Tibial artery (tissue), 4 donors: ENCODE results near the gene DPEP2.

Experiments
- DNase-seq, 2 donors: peaks; one replicate each; pipeline ENCODE4 v3.0.0-alpha.2; 2019
- H3K27ac ChIP-seq, 2 donors: fragments of 200-600 bp; sonication (generic) in 1 of 2; 1 replicate in 1 of 2; 2 replicates in 1 of 2; pipeline ENCODE4 v1.5.1; 2018 to 2019; ENCODE audit warnings: mild to moderate bottlenecking in 1 of 2
- H3K27me3 ChIP-seq, 2 donors: fragments of 200-600 bp; sonication (generic) in 1 of 2; one replicate each; pipeline versions ENCODE4 v1.5.1 to v1.6.0; 2016 to 2019
- H3K36me3 ChIP-seq, 3 donors: fragments of 200-600 bp; sonication (generic) in 2 of 3; one replicate each; pipeline ENCODE4 v1.5.1; 2016 to 2019; ENCODE audit warnings: mild to moderate bottlenecking in 2 of 3
- H3K4me1 ChIP-seq, 4 donors: fragments of 200-600 bp; sonication (generic) in 2 of 4; 1 replicate in 3 of 4; 2 replicates in 1 of 4; pipeline ENCODE4 v1.5.1; 2016 to 2019
- H3K4me3 ChIP-seq, 2 donors: fragments of 200-600 bp; sonication (generic) in 1 of 2; 1 replicate in 1 of 2; 2 replicates in 1 of 2; pipeline ENCODE4 v1.5.1; 2018 to 2019; ENCODE audit warnings: mild to moderate bottlenecking in 2 of 2
- H3K9me3 ChIP-seq, 3 donors: fragments of 200-600 bp; sonication (generic) in 1 of 3; one replicate each; pipeline ENCODE4 v1.5.1; 2016 to 2019
- intact Hi-C: fragments of 100-400 bp; cut with DNase I; formaldehyde crosslinking; loops from one replicate; pipeline ENCODE4 v1.15.0; 2023; ENCODE audit warnings: low total_unique reads
- TF ChIP-seq, protein P1 (sequence below), 2 experiments: fragments of 200-600 bp in 1 of 2; fragments of 450-650 bp in 1 of 2; IDR thresholded peaks; one replicate each; pipeline ENCODE4 v1.5.1; 2017 to 2019; ENCODE audit warnings: antibody characterized with exemption in 2 of 2, mild to moderate bottlenecking in 1 of 2, moderate library complexity in 1 of 2

DPEP2 gene

GRCh38 chr16:67993207-67994039, 5.9 kb downstream of the DPEP2 start:
- intact Hi-C loops = loop anchor here (5.0 kb wide), 2 partner anchors 49 to 234 kb away; no protein-coding TSS in a partner anchor
- Histone ChIP-seq H3K4me3 (peak overlapping the region; percentile 20 to 50), H3K36me3 (no peaks in the 10 kb centered on the region), H3K9me3 (no peaks in the 10 kb centered on the region), H3K27ac (peak overlapping the region; percentile 24 to 31), H3K4me1 (peaks cover 0 to 12% (median 9%) of the 10 kb centered on the region in 4 donors), H3K27me3 (no peaks in the 10 kb centered on the region)
- TF ChIP-seq, protein P1, sequence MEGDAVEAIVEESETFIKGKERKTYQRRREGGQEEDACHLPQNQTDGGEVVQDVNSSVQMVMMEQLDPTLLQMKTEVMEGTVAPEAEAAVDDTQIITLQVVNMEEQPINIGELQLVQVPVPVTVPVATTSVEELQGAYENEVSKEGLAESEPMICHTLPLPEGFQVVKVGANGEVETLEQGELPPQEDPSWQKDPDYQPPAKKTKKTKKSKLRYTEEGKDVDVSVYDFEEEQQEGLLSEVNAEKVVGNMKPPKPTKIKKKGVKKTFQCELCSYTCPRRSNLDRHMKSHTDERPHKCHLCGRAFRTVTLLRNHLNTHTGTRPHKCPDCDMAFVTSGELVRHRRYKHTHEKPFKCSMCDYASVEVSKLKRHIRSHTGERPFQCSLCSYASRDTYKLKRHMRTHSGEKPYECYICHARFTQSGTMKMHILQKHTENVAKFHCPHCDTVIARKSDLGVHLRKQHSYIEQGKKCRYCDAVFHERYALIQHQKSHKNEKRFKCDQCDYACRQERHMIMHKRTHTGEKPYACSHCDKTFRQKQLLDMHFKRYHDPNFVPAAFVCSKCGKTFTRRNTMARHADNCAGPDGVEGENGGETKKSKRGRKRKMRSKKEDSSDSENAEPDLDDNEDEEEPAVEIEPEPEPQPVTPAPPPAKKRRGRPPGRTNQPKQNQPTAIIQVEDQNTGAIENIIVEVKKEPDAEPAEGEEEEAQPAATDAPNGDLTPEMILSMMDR (IDR thresholded peaks at IDR 0.05) = peak; percentile 97 to 99
- peak; percentile 67 to 84 for DNase-seq

- TF ChIP-seq, protein P1 (IDR thresholded peaks at IDR 0.05) = no peak
- intact Hi-C loops = loop anchor here (5.0 kb wide), 2 partner anchors 50 to 235 kb away; no protein-coding TSS in a partner anchor
- Histone ChIP-seq H3K4me3 (peak overlapping the region in 1 of 2 donors; percentile 50), H3K36me3 (no peaks in the 10 kb centered on the region), H3K27me3 (no peaks in the 10 kb centered on the region), H3K4me1 (peaks cover 0 to 12% (median 9%) of the 10 kb centered on the region in 4 donors), H3K27ac (peak overlapping the region in 1 of 2 donors; percentile 31), H3K9me3 (no peaks in the 10 kb centered on the region)
- DNase-seq = no peak
Observed at GRCh38 chr16:67992661-67993206, 6.5 kb downstream of the DPEP2 start.

DNA sequence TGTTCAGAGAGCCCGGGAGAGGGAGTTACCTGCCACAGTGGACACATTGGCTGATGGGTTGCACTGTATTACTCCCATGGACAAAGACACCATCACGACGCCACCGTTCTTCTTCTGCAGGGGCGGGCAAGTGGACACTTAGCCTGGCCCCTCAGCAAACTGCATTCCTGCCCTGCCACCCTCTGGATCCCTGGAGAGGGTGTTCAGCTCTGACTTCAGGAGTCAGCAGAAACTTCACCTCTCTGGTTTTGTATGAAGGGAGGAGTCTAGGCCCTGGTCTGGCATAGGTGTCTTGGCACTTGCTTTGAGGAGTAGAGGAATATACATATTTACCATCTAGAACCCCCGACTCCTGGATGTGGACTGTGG, 9.3 kb downstream of the DPEP2 start:
- no peak overlapping the region for H3K27ac ChIP-seq
- no peak for DNase-seq
- intact Hi-C loops = loop anchor here (5.0 kb wide), 2 partner anchors 52 to 237 kb away; no protein-coding TSS in a partner anchor
- no peak overlapping the region for H3K4me3 ChIP-seq
- H3K27me3 ChIP-seq = no peaks in the 10 kb centered on the region
- TF ChIP-seq, protein P1 (IDR thresholded peaks at IDR 0.05) = no peak
- peaks cover 0 to 12% (median 9%) of the 10 kb centered on the region in 4 donors for H3K4me1 ChIP-seq
- H3K9me3 ChIP-seq = no peaks in the 10 kb centered on the region
- H3K36me3 ChIP-seq = no peaks in the 10 kb centered on the region

DNA sequence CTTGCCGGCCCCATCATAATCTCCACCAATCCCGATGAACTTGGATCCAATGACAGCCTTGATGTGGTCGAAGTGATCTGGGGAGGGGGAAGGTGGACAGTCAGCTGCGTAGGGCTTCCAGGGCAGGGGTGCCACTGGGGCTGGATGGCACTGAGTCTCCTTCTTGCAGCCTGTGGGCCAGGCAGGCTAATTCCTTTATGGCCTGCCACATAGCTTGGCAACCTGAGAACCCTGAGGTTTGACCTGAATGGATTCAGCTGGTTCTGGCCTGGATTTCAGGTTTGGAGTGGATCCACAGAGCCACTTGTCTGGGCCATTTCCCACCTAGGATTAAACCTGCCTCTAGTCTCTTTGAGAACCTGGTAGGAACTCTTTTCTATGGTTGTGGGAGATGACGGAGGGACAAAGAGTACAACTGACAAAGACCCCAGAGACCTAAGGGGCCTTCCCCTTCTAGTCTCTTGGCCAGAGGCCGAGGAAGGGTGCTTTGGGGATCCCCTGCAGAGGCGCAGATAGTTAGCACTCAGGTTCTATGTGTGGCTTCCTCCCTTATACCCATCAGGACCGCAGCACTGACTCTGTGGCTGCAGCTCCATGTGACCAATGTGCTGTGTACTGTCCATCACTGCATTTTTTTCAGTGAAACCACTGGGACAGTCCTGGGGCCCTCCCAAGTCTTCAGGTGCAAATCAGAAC, 9.8 kb downstream of the DPEP2 start:
- Histone ChIP-seq H3K4me1 (peaks cover 0 to 12% (median 9%) of the 10 kb centered on the region in 4 donors), H3K4me3 (no peak overlapping the region), H3K36me3 (no peaks in the 10 kb centered on the region), H3K27ac (no peak overlapping the region), H3K27me3 (no peaks in the 10 kb centered on the region), H3K9me3 (no peaks in the 10 kb centered on the region)
- TF ChIP-seq, protein P1 (IDR thresholded peaks at IDR 0.05) = no peak
- DNase-seq = no peak
- intact Hi-C loops = loop anchor here (5.0 kb wide), 2 partner anchors 53 to 238 kb away; no protein-coding TSS in a partner anchor

DNA sequence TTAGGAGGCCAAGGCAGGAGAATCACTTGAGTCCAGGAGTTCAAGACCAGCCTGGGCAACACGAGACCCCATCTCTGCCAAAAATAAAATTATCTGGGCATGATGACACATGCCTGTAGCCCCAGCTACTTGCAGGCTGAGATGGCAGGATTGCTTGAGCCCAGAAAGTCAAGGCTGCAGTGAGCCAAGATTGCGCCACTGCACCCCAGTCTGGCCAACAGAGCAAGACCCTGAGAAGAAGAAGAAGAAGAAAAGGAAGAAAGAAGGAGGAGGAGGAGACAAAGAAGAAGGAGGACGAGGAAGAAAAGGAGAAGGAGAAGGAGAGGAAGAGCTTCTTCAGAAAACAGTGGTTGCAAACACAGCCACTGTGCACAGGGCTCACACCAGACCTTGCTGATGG, 10.6 kb downstream of the DPEP2 start:
- H3K4me3 ChIP-seq = no peak overlapping the region
- H3K9me3 ChIP-seq = no peaks in the 10 kb centered on the region
- H3K36me3 ChIP-seq = no peaks in the 10 kb centered on the region
- intact Hi-C loops = no loop called here
- H3K27ac ChIP-seq = no peak overlapping the region
- TF ChIP-seq, protein P1 (IDR thresholded peaks at IDR 0.05) = no peak
- no peak for DNase-seq
- peaks cover 0 to 10% (median 8%) of the 10 kb centered on the region in 4 donors for H3K4me1 ChIP-seq
- no peaks in the 10 kb centered on the region for H3K27me3 ChIP-seq
